ENCODE measurements around the gene TOB2.

- no peak for TF ChIP-seq KLF7 (tag by site-specific recombination; IDR thresholded peaks at IDR 0.05; ENCODE audit: borderline replicate concordance)
- TF ChIP-seq ZNF623 (tag by site-specific recombination; IDR thresholded peaks at IDR 0.05): no peak
- TF ChIP-seq CTCF (tag by site-specific recombination; IDR thresholded peaks at IDR 0.05): no peak
Observed at GRCh38 chr22:41408665-41409064, 37.9 kb downstream of the TOB2 start.
